ENCODE data around the gene CBX2.

DNA sequence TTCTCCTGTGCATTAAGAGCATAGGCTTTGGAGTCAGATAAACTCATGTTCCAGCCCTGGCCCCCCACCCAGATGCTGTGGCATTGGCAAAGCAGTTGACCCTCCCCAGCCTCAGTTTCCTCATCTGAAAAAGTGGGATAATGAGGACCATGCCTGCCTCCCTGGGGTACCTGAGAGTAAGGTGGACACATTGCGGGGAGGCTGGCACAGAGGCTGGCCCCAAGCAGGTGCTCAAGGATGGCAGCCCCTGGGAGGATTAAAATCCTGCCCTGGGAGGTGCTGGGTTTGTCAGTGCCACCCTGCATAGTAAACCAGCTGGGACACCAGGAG is 35.4 kb upstream of the CBX2 start:
- TF ChIP-seq EZH2phosphoT487 (IDR thresholded peaks at IDR 0.05; ENCODE audit: insufficient read depth, low read depth) (no peak), EZH2 (IDR thresholded peaks at IDR 0.05; ENCODE audit: insufficient read depth, poor library complexity, severe bottlenecking) (no peak)

All from GM23248 (cell line).